ENCODE results near the gene GPX7.

DNA sequence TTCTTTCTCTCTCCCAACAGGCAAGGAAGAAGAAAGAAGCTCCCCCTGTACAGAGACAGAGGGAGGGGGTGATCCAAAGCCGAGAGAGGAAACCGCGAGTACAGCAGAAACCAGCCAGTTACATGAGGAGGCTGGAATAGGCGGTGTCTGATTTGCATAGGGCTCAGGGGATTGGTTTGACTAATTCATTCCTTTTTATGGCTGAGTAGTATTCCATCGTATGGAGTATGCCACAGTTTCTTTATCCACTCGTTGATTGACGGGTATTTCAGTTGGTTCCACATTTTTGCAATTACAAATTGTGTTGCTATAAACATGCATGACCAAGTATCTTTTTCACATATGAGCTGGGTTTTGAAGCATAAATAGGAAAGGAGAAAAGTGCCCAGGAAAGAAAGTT lies 3.4 kb upstream of the GPX7 start:
- TF ChIP-seq, protein P1, sequence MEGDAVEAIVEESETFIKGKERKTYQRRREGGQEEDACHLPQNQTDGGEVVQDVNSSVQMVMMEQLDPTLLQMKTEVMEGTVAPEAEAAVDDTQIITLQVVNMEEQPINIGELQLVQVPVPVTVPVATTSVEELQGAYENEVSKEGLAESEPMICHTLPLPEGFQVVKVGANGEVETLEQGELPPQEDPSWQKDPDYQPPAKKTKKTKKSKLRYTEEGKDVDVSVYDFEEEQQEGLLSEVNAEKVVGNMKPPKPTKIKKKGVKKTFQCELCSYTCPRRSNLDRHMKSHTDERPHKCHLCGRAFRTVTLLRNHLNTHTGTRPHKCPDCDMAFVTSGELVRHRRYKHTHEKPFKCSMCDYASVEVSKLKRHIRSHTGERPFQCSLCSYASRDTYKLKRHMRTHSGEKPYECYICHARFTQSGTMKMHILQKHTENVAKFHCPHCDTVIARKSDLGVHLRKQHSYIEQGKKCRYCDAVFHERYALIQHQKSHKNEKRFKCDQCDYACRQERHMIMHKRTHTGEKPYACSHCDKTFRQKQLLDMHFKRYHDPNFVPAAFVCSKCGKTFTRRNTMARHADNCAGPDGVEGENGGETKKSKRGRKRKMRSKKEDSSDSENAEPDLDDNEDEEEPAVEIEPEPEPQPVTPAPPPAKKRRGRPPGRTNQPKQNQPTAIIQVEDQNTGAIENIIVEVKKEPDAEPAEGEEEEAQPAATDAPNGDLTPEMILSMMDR (IDR thresholded peaks at IDR 0.05 in 4 of 5, conservative IDR thresholded peaks at IDR 0.05 in 1 of 5), result no peak
- no peak for TF ChIP-seq POLR2A (IDR thresholded peaks at IDR 0.05)
